ENCODE results near the gene MINDY4. TPM values are rescaled to one million over a fixed set of nuclear protein-coding genes. Genes with fewer than 3 reads are reported as not detected.

The MINDY4 gene
- total and polyA plus RNA-seq, 4 donors = 0.93 to 6.1 (median 1.9) TPM

- no peaks in the 10 kb centered on the region for H3K9me3 ChIP-seq (ENCODE audit: control insufficient read depth in 4 of 4, low read length in 3 of 4)
- no peaks in the 10 kb centered on the region for H3K36me3 ChIP-seq (ENCODE audit: control insufficient read depth in 4 of 4, insufficient read depth in 3 of 4, low read depth in 1 of 4, low read length in 3 of 4)
- H3K4me1 ChIP-seq (ENCODE audit: control insufficient read depth in 4 of 4, insufficient read depth in 4 of 4, low read length in 3 of 4) = peaks cover 0 to 3% (median under 1%) of the 10 kb centered on the region in 4 donors
- no peak overlapping the region for H3K27ac ChIP-seq (ENCODE audit: low read depth in 1 of 2, low read length in 2 of 2)
- TF ChIP-seq FOXA2 (IDR thresholded peaks at IDR 0.05) = no peak
- TF ChIP-seq EGR1 (IDR thresholded peaks at IDR 0.05; ENCODE audit: low read depth in 2 of 2) = no peak
- TF ChIP-seq HNF4A (conservative IDR thresholded peaks at IDR 0.05) = no peak
- no peak for TF ChIP-seq RXRA (IDR thresholded peaks at IDR 0.05)
- TF ChIP-seq ATF3 (IDR thresholded peaks at IDR 0.05) = no peak
- TF ChIP-seq MAX (IDR thresholded peaks at IDR 0.05) = no peak
- no peak for TF ChIP-seq GABPA (IDR thresholded peaks at IDR 0.05 in 1 of 2, conservative IDR thresholded peaks at IDR 0.05 in 1 of 2)
- DNase-seq (ENCODE audit: low spot score) = no peak
- no peak overlapping the region for H3K9ac ChIP-seq (ENCODE audit: low read depth in 1 of 2, low read length in 2 of 2)
- no peak overlapping the region for H3K4me3 ChIP-seq (ENCODE audit: low read depth in 1 of 3, low read length in 3 of 3)
- WGBS = 96% methylated on average over 5 of the region's 5 CpGs
- H3K27me3 ChIP-seq (ENCODE audit: control insufficient read depth in 4 of 4, insufficient read depth in 4 of 4, low read length in 3 of 4) = no peaks in the 10 kb centered on the region
Measured at GRCh38 chr7:30810986-30811385, 39.8 kb downstream of the MINDY4 start.

- Histone ChIP-seq H3K27me3 (ENCODE audit: control insufficient read depth in 4 of 4, insufficient read depth in 4 of 4, low read length in 3 of 4) (no peaks in the 10 kb centered on the region), H3K27ac (ENCODE audit: low read depth in 1 of 2, low read length in 2 of 2) (no peak overlapping the region), H3K4me3 (ENCODE audit: low read depth in 1 of 3, low read length in 3 of 3) (no peak overlapping the region), H3K9me3 (ENCODE audit: control insufficient read depth in 4 of 4, low read length in 3 of 4) (no peaks in the 10 kb centered on the region), H3K36me3 (ENCODE audit: control insufficient read depth in 4 of 4, insufficient read depth in 3 of 4, low read depth in 1 of 4, low read length in 3 of 4) (no peaks in the 10 kb centered on the region), H3K4me1 (ENCODE audit: control insufficient read depth in 4 of 4, insufficient read depth in 4 of 4, low read length in 3 of 4) (peaks cover 0 to 3% (median under 1%) of the 10 kb centered on the region in 4 donors), H3K9ac (ENCODE audit: low read depth in 1 of 2, low read length in 2 of 2) (no peak overlapping the region)
- DNase-seq (ENCODE audit: low spot score) = peak; percentile 10
- TF ChIP-seq YY1 (IDR thresholded peaks at IDR 0.05) = no peak
- no peak for TF ChIP-seq HNF4A (conservative IDR thresholded peaks at IDR 0.05)
- TF ChIP-seq JUND (IDR thresholded peaks at IDR 0.05) = no peak
- no peak for TF ChIP-seq GABPA (IDR thresholded peaks at IDR 0.05 in 1 of 2, conservative IDR thresholded peaks at IDR 0.05 in 1 of 2)
- WGBS = 97% methylated on average over 6 of the region's 6 CpGs
Measured at GRCh38 chr7:30812676-30813075, 41.5 kb downstream of the MINDY4 start.

- H3K27ac ChIP-seq (ENCODE audit: low read depth in 1 of 2, low read length in 2 of 2) = no peak overlapping the region
- TF ChIP-seq RAD21 (IDR thresholded peaks at IDR 0.05) = no peak
- no peak for TF ChIP-seq ATF3 (IDR thresholded peaks at IDR 0.05)
- no peak for TF ChIP-seq TAF1 (conservative IDR thresholded peaks at IDR 0.05)
- TF ChIP-seq CTCF (IDR thresholded peaks at IDR 0.05; ENCODE audit: low read depth, low read length, missing input control) = no peak
- no peak for TF ChIP-seq EGR1 (IDR thresholded peaks at IDR 0.05; ENCODE audit: low read depth in 2 of 2)
- no peak for TF ChIP-seq YY1 (IDR thresholded peaks at IDR 0.05)
- TF ChIP-seq JUND (IDR thresholded peaks at IDR 0.05) = no peak
- TF ChIP-seq HNF4G (IDR thresholded peaks at IDR 0.05) = no peak
- TF ChIP-seq ZBTB33 (IDR thresholded peaks at IDR 0.05) = no peak
- no peak for TF ChIP-seq NR2F2 (IDR thresholded peaks at IDR 0.05)
- TF ChIP-seq MAX (IDR thresholded peaks at IDR 0.05) = no peak
Measured at GRCh38 chr7:30813466-30813865, 42.2 kb downstream of the MINDY4 start.

More at GRCh38 chr7:30813466-30813865, 42.2 kb downstream of the MINDY4 start:
- H3K4me1 ChIP-seq (ENCODE audit: control insufficient read depth in 4 of 4, insufficient read depth in 4 of 4, low read length in 3 of 4) = peaks cover 0 to 3% (median under 1%) of the 10 kb centered on the region in 4 donors
- H3K9ac ChIP-seq (ENCODE audit: low read depth in 1 of 2, low read length in 2 of 2) = no peak overlapping the region
- DNase-seq (ENCODE audit: low spot score) = peak; percentile 19
- H3K27me3 ChIP-seq (ENCODE audit: control insufficient read depth in 4 of 4, insufficient read depth in 4 of 4, low read length in 3 of 4) = no peaks in the 10 kb centered on the region
- WGBS = 87% methylated on average over 4 of the region's 4 CpGs
- no peak overlapping the region for H3K4me3 ChIP-seq (ENCODE audit: low read depth in 1 of 3, low read length in 3 of 3)
- H3K36me3 ChIP-seq (ENCODE audit: control insufficient read depth in 4 of 4, insufficient read depth in 3 of 4, low read depth in 1 of 4, low read length in 3 of 4) = no peaks in the 10 kb centered on the region
- H3K9me3 ChIP-seq (ENCODE audit: control insufficient read depth in 4 of 4, low read length in 3 of 4) = no peaks in the 10 kb centered on the region
